Measurements from ENCODE around the gene FBLN1.

Gene FBLN1

DNA sequence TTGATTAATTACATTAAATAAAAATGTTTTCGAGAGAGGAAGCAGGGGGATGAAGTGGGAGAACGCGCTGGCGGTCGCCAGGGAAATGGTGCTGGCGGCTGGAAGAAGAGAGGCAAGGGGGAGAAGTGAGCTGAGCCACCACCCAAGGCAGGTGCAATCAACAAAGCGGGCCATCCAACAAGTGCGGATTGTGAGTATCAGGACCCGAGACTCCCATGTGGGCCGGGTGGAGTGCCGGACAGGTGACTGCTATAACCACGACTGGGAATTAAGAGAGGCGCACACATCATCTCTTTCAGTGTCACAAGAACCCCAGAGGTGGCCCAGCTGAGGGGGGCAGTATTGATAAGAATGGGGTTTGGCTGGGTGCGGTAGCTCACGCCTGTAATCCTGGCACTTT, 127.8 kb downstream of the FBLN1 start:
- no peak for DNase-seq (ENCODE audit: low spot score)
- TF ChIP-seq, protein P1, sequence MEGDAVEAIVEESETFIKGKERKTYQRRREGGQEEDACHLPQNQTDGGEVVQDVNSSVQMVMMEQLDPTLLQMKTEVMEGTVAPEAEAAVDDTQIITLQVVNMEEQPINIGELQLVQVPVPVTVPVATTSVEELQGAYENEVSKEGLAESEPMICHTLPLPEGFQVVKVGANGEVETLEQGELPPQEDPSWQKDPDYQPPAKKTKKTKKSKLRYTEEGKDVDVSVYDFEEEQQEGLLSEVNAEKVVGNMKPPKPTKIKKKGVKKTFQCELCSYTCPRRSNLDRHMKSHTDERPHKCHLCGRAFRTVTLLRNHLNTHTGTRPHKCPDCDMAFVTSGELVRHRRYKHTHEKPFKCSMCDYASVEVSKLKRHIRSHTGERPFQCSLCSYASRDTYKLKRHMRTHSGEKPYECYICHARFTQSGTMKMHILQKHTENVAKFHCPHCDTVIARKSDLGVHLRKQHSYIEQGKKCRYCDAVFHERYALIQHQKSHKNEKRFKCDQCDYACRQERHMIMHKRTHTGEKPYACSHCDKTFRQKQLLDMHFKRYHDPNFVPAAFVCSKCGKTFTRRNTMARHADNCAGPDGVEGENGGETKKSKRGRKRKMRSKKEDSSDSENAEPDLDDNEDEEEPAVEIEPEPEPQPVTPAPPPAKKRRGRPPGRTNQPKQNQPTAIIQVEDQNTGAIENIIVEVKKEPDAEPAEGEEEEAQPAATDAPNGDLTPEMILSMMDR (IDR thresholded peaks at IDR 0.05; ENCODE audit: extremely low read depth, insufficient read depth, missing control alignments), result no peak
- in situ Hi-C loops (cut with MboI; ENCODE audit: low pct_unique_long_range_greater_than_20kb, low sequenced_read_pairs, unreplicated experiment), result no loop called here

DNA sequence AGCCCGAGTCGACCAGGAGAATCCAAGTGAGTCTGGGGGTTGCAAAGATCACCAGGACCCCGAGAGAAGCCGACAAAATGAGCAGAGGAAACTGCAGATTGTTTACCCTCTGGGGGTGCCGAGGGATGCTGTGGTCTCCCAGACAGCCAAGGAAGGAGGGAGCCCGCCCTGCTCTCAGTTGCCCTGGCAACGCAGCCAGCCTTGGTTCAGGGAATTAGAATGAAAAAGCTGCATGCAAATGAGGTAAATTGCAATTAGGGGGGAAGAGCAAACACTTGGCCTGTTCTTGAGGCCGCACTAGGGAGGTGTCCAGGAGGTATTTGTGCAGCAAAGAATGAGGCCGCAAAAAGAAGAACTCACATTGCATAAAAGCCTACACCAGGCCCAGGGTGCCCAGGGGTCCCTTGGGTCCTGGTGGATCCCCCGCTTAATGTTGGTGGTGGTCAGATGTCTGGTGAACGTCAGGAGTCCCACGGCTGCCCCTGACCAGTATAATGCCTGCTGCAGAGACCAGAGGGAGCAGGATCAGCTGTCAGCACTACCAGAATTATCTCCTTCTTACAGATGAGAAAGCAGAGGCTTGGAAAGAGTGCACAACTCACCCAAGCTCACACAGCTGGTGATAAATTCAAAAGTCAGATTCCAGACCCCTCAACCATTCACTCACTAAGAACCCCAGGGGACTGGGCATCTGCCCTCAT, 128.6 kb downstream of the FBLN1 start:
- in situ Hi-C loops (cut with MboI; ENCODE audit: low pct_unique_long_range_greater_than_20kb, low sequenced_read_pairs, unreplicated experiment), result no loop called here
- DNase-seq (ENCODE audit: low spot score), result no peak
- TF ChIP-seq, protein P1 (IDR thresholded peaks at IDR 0.05; ENCODE audit: extremely low read depth, insufficient read depth, missing control alignments), result no peak

DNA sequence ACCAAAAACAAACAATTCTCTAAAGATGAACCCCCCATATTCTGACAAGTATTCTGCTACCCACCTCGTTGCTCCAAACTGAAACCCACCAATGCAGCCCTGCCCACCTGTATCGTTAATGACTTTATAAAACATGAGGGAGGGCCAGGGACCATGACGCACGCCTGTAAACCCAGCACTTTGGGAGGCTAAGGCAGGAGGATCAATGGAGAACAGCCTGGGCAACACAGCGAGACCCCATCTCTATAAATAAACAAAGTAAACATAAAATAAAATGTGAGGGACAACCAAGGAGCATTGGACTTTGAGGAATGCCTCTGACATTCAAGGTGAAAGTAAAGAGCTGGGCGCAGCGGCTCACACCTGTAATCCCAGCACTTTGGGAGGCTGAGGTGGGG, 129.2 kb downstream of the FBLN1 start:
- in situ Hi-C loops (cut with MboI; ENCODE audit: low pct_unique_long_range_greater_than_20kb, low sequenced_read_pairs, unreplicated experiment), result no loop called here
- TF ChIP-seq, protein P1 (IDR thresholded peaks at IDR 0.05; ENCODE audit: extremely low read depth, insufficient read depth, missing control alignments), result no peak
- DNase-seq (ENCODE audit: low spot score), result no peak

DNA sequence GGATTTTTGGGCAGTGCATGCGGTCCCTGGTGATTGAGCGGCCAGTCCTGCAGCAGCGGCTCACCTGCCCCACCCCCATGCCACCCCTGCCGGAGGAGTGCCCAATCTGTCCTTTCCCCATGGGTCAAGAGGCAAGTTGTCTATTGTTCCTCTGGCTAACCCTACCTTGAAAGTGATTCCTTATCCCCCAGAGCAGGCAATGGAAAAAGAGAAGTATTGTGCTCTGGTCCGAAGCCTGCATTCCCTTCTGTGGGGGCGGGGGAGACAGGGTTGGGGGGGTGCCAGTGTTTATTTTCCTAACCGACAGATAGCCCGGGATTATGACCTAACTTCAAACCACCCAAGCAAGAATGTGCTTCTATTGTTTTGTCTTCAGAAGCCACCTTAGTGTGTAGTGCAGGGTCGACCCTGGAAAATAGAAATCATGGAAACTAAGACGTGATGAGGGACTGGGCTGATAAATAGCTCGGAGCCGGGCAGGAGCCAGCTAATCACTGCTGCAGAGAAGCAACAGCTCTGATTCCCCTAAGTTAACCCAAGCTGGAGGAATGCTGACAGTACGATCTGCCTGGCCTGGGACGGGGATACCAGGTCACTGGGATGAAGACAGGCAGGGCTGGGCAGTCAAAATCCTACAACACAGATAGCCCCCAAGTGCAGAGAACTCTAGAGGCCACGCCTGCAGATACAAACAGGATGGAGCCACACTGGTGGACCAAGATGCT, 130.3 kb downstream of the FBLN1 start:
- DNase-seq (ENCODE audit: low spot score), result no peak
- TF ChIP-seq, protein P1 (IDR thresholded peaks at IDR 0.05; ENCODE audit: extremely low read depth, insufficient read depth, missing control alignments), result no peak
- in situ Hi-C loops (cut with MboI; ENCODE audit: low pct_unique_long_range_greater_than_20kb, low sequenced_read_pairs, unreplicated experiment), result no loop called here

DNA sequence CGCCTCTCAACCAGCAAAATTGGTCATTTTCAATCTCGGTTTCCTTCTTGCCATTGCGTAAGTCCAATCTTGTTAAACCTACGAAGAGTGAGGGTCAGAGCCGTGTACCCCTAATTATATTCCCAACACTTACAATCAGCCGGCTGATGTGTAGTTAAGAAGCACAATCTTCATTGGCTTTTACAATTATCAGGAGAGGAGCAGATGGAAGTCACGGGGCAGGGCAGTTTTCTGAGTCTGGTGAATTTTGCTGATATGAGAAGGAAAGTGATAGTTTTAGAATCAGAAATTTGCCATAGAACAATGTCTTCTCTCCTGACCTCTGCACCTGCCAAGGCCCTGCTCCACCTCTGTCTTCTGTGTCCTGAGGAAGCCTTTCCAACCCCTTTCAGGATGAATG, 134.0 kb downstream of the FBLN1 start:
- in situ Hi-C loops (cut with MboI; ENCODE audit: low pct_unique_long_range_greater_than_20kb, low sequenced_read_pairs, unreplicated experiment), result no loop called here
- DNase-seq (ENCODE audit: low spot score), result no peak
- TF ChIP-seq, protein P1 (IDR thresholded peaks at IDR 0.05; ENCODE audit: extremely low read depth, insufficient read depth, missing control alignments), result no peak

DNA sequence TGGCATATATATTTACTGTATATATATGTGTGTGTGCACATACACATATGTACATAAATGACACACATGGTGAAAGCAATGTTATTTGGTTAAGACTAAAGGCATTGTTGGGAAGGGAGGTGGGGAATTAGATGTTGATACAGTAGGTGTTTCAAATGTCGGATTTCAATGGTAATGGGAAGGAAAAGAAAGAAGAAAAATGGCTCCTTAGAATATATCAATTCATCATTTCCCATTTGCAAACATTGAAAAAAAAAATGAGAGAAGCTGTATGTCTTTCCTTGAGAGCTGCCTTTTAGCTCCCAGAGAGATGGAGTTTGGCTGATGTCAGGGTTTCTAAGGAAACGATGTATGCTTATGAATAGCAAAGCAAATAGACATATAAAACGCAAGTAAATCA, 135.5 kb downstream of the FBLN1 start:
- no peak for DNase-seq (ENCODE audit: low spot score)
- in situ Hi-C loops (cut with MboI; ENCODE audit: low pct_unique_long_range_greater_than_20kb, low sequenced_read_pairs, unreplicated experiment), result no loop called here
- TF ChIP-seq, protein P1 (IDR thresholded peaks at IDR 0.05; ENCODE audit: extremely low read depth, insufficient read depth, missing control alignments), result no peak
